CD14-positive monocyte (primary cell): ENCODE data around the gene CDK18. TPM values are rescaled to one million over a fixed set of nuclear protein-coding genes. Genes with fewer than 3 reads are reported as not detected.

Source experiments
- DNase-seq, 3 donors: peaks; one replicate each; pipeline ENCODE4 v3.0.0-alpha.2; 2011 to 2022
- H2AFZ ChIP-seq: 2 replicates; pipeline ENCODE4 v1.6.0; 2012; ENCODE audit warnings: mild to moderate bottlenecking, low read depth, low read length, inconsistent platforms; ENCODE audit not compliant: insufficient read depth, poor library complexity, severe bottlenecking
- H3K27ac ChIP-seq, 2 donors: 1 replicate in 1 of 2; 2 replicates in 1 of 2; pipeline ENCODE4 v1.5.1; 2012 to 2013; ENCODE audit warnings: low read length in 2 of 2, control low read depth in 1 of 2, inconsistent platforms in 1 of 2, low read depth in 1 of 2, mild to moderate bottlenecking in 1 of 2
- H3K27me3 ChIP-seq, 2 donors: one replicate each; pipeline versions ENCODE4 v1.6.0 to v1.6.1; 2011 to 2013; ENCODE audit warnings: low read length in 2 of 2; ENCODE audit not compliant: control insufficient read depth in 2 of 2, insufficient read depth in 2 of 2
- H3K36me3 ChIP-seq, 2 donors: replicated peaks in 1 of 2; 1 replicate in 1 of 2; 2 replicates in 1 of 2; pipeline versions ENCODE4 v1.5.1 to v1.6.1; 2012 to 2013; ENCODE audit warnings: low read length in 2 of 2, control low read depth in 1 of 2, inconsistent platforms in 1 of 2, mild to moderate bottlenecking in 1 of 2; ENCODE audit not compliant: insufficient read depth in 2 of 2, control insufficient read depth in 1 of 2
- H3K4me1 ChIP-seq, 2 donors: 1 replicate in 1 of 2; 2 replicates in 1 of 2; pipeline versions ENCODE4 v1.5.1 to v1.6.1; 2012 to 2013; ENCODE audit warnings: low read length in 2 of 2, control low read depth in 1 of 2, inconsistent platforms in 1 of 2, mild to moderate bottlenecking in 1 of 2, moderate library complexity in 1 of 2; ENCODE audit not compliant: insufficient read depth in 2 of 2, control insufficient read depth in 1 of 2
- H3K4me2 ChIP-seq: replicated peaks from 2 replicates; pipeline ENCODE3; 2012; ENCODE audit warnings: low read length, moderate library complexity, mild to moderate bottlenecking; ENCODE audit not compliant: poor library complexity, severe bottlenecking; ENCODE audit errors: extremely low read depth
- H3K4me3 ChIP-seq, 3 experiments: fragments of 200-600 bp in 1 of 3; sonication (generic) in 1 of 3; replicated peaks in 1 of 3; 1 replicate in 2 of 3; 2 replicates in 1 of 3; pipeline ENCODE4 v1.5.1; 2011 to 2013; ENCODE audit warnings: low read length in 3 of 3, mild to moderate bottlenecking in 3 of 3, control low read depth in 2 of 3, low read depth in 2 of 3, inconsistent platforms in 1 of 3, moderate library complexity in 1 of 3
- H3K79me2 ChIP-seq: 2 replicates; pipeline ENCODE4 v1.6.0; 2012; ENCODE audit warnings: mild to moderate bottlenecking, control low read depth, inconsistent platforms, low read length, moderate library complexity; ENCODE audit not compliant: insufficient read depth
- H3K9ac ChIP-seq: 2 replicates; pipeline ENCODE4 v1.6.0; 2017; ENCODE audit warnings: low read length, mild to moderate bottlenecking; ENCODE audit not compliant: insufficient read depth, poor library complexity, severe bottlenecking
- H3K9me3 ChIP-seq, 2 donors: replicated peaks in 1 of 2; 1 replicate in 1 of 2; 2 replicates in 1 of 2; pipeline versions ENCODE4 v1.5.1 to v1.6.1; 2012 to 2013; ENCODE audit warnings: low read length in 2 of 2, control low read depth in 1 of 2; ENCODE audit not compliant: control insufficient read depth in 1 of 2, insufficient read depth in 1 of 2
- H4K20me1 ChIP-seq: 2 replicates; pipeline ENCODE4 v1.6.0; 2012; ENCODE audit warnings: mild to moderate bottlenecking, low read length, control low read depth, moderate library complexity; ENCODE audit not compliant: insufficient read depth
- H3K27ac Mint-ChIP-seq, 7 donors: one replicate each; pipeline ENCODE4 v1.8.0; 2020; ENCODE audit warnings: mild to moderate bottlenecking in 7 of 7, mixed read lengths in 7 of 7, moderate library complexity in 6 of 7, inconsistent platforms in 2 of 7
- H3K27me3 Mint-ChIP-seq, 3 donors: one replicate each; pipeline ENCODE4 v1.8.0; 2021 to 2022; ENCODE audit warnings: low read depth in 3 of 3, mild to moderate bottlenecking in 3 of 3, mixed read lengths in 3 of 3, moderate library complexity in 3 of 3, inconsistent platforms in 1 of 3
- H3K36me3 Mint-ChIP-seq, 2 donors: one replicate each; pipeline ENCODE4 v1.8.0; 2020; ENCODE audit warnings: mixed read lengths in 2 of 2, inconsistent platforms in 1 of 2, mild to moderate bottlenecking in 1 of 2
- H3K4me1 Mint-ChIP-seq: one replicate; pipeline ENCODE4 v1.8.0; 2020; ENCODE audit warnings: mild to moderate bottlenecking, mixed read lengths
- H3K4me3 Mint-ChIP-seq, 2 donors: one replicate each; pipeline ENCODE4 v1.8.0; 2020; ENCODE audit warnings: mild to moderate bottlenecking in 2 of 2, mixed read lengths in 2 of 2, moderate library complexity in 1 of 2
- H3K9me3 Mint-ChIP-seq, 7 donors: one replicate each; pipeline ENCODE4 v1.8.0; 2020 to 2022; ENCODE audit warnings: mixed read lengths in 7 of 7, mild to moderate bottlenecking in 6 of 7, moderate library complexity in 6 of 7, inconsistent platforms in 2 of 7
- CTCF ChIP-seq: fragments of 200-600 bp; IDR thresholded peaks from one replicate; pipeline ENCODE4 v1.8.0; 2022; ENCODE audit warnings: antibody characterized with exemption, mild to moderate bottlenecking
- WGBS: methylation state at CpG from one replicate; pipeline ENCODE4 v1.1.5; 2013; ENCODE audit warnings: missing lambda C conversion rate; ENCODE audit not compliant: insufficient coverage; 5-methylcytosine and 5-hydroxymethylcytosine counted together
- intact Hi-C, 2 donors: fragments of 100-400 bp; cut with micrococcal nuclease; formaldehyde crosslinking; loops; one replicate each; pipeline versions ENCODE4 v1.15.0 to v1.15.1; 2023
- polyA plus RNA-seq, 3 donors: library from polyadenylated mRNA; depleted of rRNA in 1 of 3; unstranded in 2 of 3; stranded (reverse) in 1 of 3; fragments of 300-500 nt in 2 of 3; fragments of >200 nt in 1 of 3; fragmentation: Illumina TruSeq in 2 of 3; gene quantifications; 1 replicate in 2 of 3; 2 replicates in 1 of 3; pipeline ENCODE4 v1.2.3, GENCODE V29; 2012 to 2021

The CDK18 gene
- polyA plus RNA-seq, 3 donors: 0.48 to 4.4 (median 0.66) TPM

DNA sequence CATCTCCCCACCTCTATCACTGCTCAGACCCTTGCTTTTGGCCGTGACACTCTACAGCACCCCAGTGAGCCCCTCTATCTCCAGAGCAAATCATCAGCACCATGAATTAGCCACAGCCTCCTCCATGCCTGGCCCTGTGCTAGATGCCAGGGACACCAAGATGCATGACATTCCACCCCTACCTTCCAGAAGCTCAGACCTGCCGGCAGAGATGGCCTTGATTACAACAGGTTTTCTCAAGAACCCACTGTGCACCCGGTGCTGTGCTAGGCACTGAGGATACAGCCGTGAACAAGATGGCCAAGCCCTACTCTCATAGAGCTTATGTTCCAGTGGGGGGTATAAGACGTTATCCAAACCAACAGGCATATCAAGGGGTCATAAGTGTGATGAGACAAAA is 30.6 kb downstream of the CDK18 start:
- Histone ChIP-seq H2AFZ (no peak overlapping the region), H3K9ac (no peak overlapping the region), H3K27me3 (no peaks in the 10 kb centered on the region), H4K20me1 (no peaks in the 10 kb centered on the region), H3K79me2 (no peaks in the 10 kb centered on the region), H3K4me3 (no peak overlapping the region), H3K9me3 (peaks cover 0 to 6% of the 10 kb centered on the region in 2 donors), H3K36me3 (no peaks in the 10 kb centered on the region), H3K4me2 (no peak overlapping the region), H3K4me1 (peaks cover 37 to 43% of the 10 kb centered on the region in 2 donors), H3K27ac (no peak overlapping the region)
- H3K27ac Mint-ChIP-seq: peak overlapping the region in 1 of 7 donors; percentile 25
- H3K9me3 Mint-ChIP-seq: peaks cover 0 to 5% (median 0%) of the 10 kb centered on the region in 7 donors
- WGBS: 96% methylated on average over 3 of the region's 5 CpGs
- no peak for TF ChIP-seq CTCF
- no peak overlapping the region for H3K4me3 Mint-ChIP-seq
- intact Hi-C loops: loop anchor here in 1 of 2 donors (10.0 kb wide), 1 partner anchor 180 kb away; no protein-coding TSS in a partner anchor
- H3K27me3 Mint-ChIP-seq: peaks cover 0 to 7% (median 1%) of the 10 kb centered on the region in 3 donors
- H3K36me3 Mint-ChIP-seq: no peaks in the 10 kb centered on the region
- peaks cover 39% of the 10 kb centered on the region for H3K4me1 Mint-ChIP-seq
- DNase-seq: no peak

- H3K4me1 ChIP-seq: peaks cover 38 to 44% of the 10 kb centered on the region in 2 donors
- Mint-ChIP-seq H3K27ac (peak overlapping the region in 1 of 7 donors; percentile 43), H3K4me1 (peaks cover 39% of the 10 kb centered on the region), H3K27me3 (peaks cover 1 to 3% (median 2%) of the 10 kb centered on the region in 3 donors), H3K4me3 (peak overlapping the region in 1 of 2 donors; percentile 71), H3K36me3 (no peaks in the 10 kb centered on the region), H3K9me3 (peaks cover 0 to 7% (median 2%) of the 10 kb centered on the region in 7 donors)
- peak in 1 of 3 donors; percentile 3 for DNase-seq
- WGBS: 85% methylated on average over 11 of the region's 11 CpGs
- peak overlapping the region; percentile 53 for H2AFZ ChIP-seq
- no peaks in the 10 kb centered on the region for H3K36me3 ChIP-seq
- H3K79me2 ChIP-seq: no peaks in the 10 kb centered on the region
- H3K4me3 ChIP-seq: peak overlapping the region in 1 of 3 experiments; percentile 5
- no peak overlapping the region for H3K27ac ChIP-seq
- no peaks in the 10 kb centered on the region for H3K27me3 ChIP-seq
- no peak overlapping the region for H3K9ac ChIP-seq
- TF ChIP-seq CTCF: no peak
- peaks cover 0 to 8% of the 10 kb centered on the region in 2 donors for H3K9me3 ChIP-seq
- no peaks in the 10 kb centered on the region for H4K20me1 ChIP-seq
- peak overlapping the region; percentile 34 for H3K4me2 ChIP-seq
- intact Hi-C loops: loop anchor here in 1 of 2 donors (10.0 kb wide), 1 partner anchor 179 kb away; no protein-coding TSS in a partner anchor
These were observed 31.6 kb downstream of the CDK18 start for GRCh38 chr1:205535866-205536758.
